Breast epithelium (tissue), 4 donors: ENCODE data around the gene ST6GALNAC3. TPM values are rescaled to one million over a fixed set of nuclear protein-coding genes. Genes with fewer than 3 reads are reported as not detected.

Experiments
- DNase-seq, 2 donors: peaks; one replicate each; pipeline ENCODE4 v3.0.0-alpha.2; 2019; ENCODE audit warnings: low spot score in 2 of 2
- H3K27ac ChIP-seq, 2 donors: fragments of 200-600 bp; sonication (generic) in 1 of 2; one replicate each; pipeline ENCODE4 v1.5.1; 2016 to 2019; ENCODE audit warnings: mild to moderate bottlenecking in 1 of 2
- H3K27me3 ChIP-seq, 2 donors: fragments of 200-600 bp; sonication (generic) in 1 of 2; one replicate each; pipeline versions ENCODE4 v1.5.1 to v1.6.0; 2017 to 2019; ENCODE audit warnings: control low read depth in 1 of 2, mild to moderate bottlenecking in 1 of 2
- H3K36me3 ChIP-seq: fragments of 200-600 bp; one replicate; pipeline ENCODE4 v1.5.1; 2019
- H3K4me1 ChIP-seq, 2 donors: fragments of 200-600 bp; sonication (generic); one replicate each; pipeline ENCODE4 v1.5.1; 2016 to 2019; ENCODE audit warnings: control low read depth in 1 of 2
- H3K4me3 ChIP-seq, 3 donors: fragments of 200-600 bp; sonication (generic); 1 replicate in 2 of 3; 2 replicates in 1 of 3; pipeline ENCODE4 v1.5.1; 2016 to 2019; ENCODE audit warnings: mild to moderate bottlenecking in 3 of 3, moderate library complexity in 2 of 3
- H3K9me3 ChIP-seq, 2 donors: fragments of 200-600 bp; sonication (generic) in 1 of 2; one replicate each; pipeline ENCODE4 v1.5.1; 2016 to 2019; ENCODE audit warnings: control low read depth in 1 of 2
- CTCF ChIP-seq, 3 donors: fragments of 450-650 bp; IDR thresholded peaks; one replicate each; pipeline ENCODE4 v1.5.1; 2016 to 2017; ENCODE audit warnings: antibody characterized with exemption in 3 of 3, mild to moderate bottlenecking in 3 of 3, moderate library complexity in 3 of 3
- POLR2A ChIP-seq: fragments of 450-650 bp; IDR thresholded peaks from one replicate; pipeline ENCODE4 v1.6.1; 2016; ENCODE audit warnings: antibody characterized with exemption, mild to moderate bottlenecking, moderate library complexity
- POLR2AphosphoS5 ChIP-seq, 3 donors: sonication (generic); formaldehyde crosslinking; IDR thresholded peaks; one replicate each; pipeline ENCODE4 v1.6.1; 2017; ENCODE audit warnings: antibody characterized with exemption in 3 of 3
- intact Hi-C: fragments of 100-400 bp; cut with DNase I; formaldehyde crosslinking; loops from one replicate; pipeline ENCODE4 v1.15.1; 2023; ENCODE audit warnings: low total_unique reads
- total RNA-seq, 3 donors: library from RNA; depleted of rRNA; stranded (reverse); fragments of >200 nt; gene quantifications; one replicate each; pipeline ENCODE4 v1.1.0, GENCODE V29; 2016

Gene ST6GALNAC3
- total RNA-seq, 3 donors from 2014 or later = 4.1 to 14.4 (median 8.5) TPM

GRCh38 chr1:76577525-76578185 lies 503.1 kb downstream of the ST6GALNAC3 start:
- Histone ChIP-seq H3K4me1 (no peaks in the 10 kb centered on the region), H3K4me3 (no peak overlapping the region), H3K27me3 (no peaks in the 10 kb centered on the region), H3K27ac (no peak overlapping the region), H3K36me3 (no peaks in the 10 kb centered on the region), H3K9me3 (no peaks in the 10 kb centered on the region)
- intact Hi-C loops = no loop called here
- TF ChIP-seq POLR2AphosphoS5 (IDR thresholded peaks at IDR 0.05) = no peak
- no peak for TF ChIP-seq CTCF (IDR thresholded peaks at IDR 0.05)
- TF ChIP-seq POLR2A = no peak
- no peak for DNase-seq

GRCh38 chr1:76580206-76580605 lies 505.7 kb downstream of the ST6GALNAC3 start:
- Histone ChIP-seq H3K27me3 (no peaks in the 10 kb centered on the region), H3K4me1 (no peaks in the 10 kb centered on the region), H3K9me3 (no peaks in the 10 kb centered on the region), H3K27ac (no peak overlapping the region), H3K36me3 (no peaks in the 10 kb centered on the region), H3K4me3 (no peak overlapping the region)
- no peak for DNase-seq
- TF ChIP-seq POLR2A = no peak
- TF ChIP-seq POLR2AphosphoS5 (IDR thresholded peaks at IDR 0.05) = no peak
- TF ChIP-seq CTCF (IDR thresholded peaks at IDR 0.05) = no peak
- intact Hi-C loops = no loop called here

- no peaks in the 10 kb centered on the region for H3K4me1 ChIP-seq
- no peaks in the 10 kb centered on the region for H3K36me3 ChIP-seq
- no peak for TF ChIP-seq POLR2A
- no peak for TF ChIP-seq POLR2AphosphoS5 (IDR thresholded peaks at IDR 0.05)
- TF ChIP-seq CTCF (IDR thresholded peaks at IDR 0.05) = no peak
- H3K9me3 ChIP-seq = no peaks in the 10 kb centered on the region
- H3K27ac ChIP-seq = no peak overlapping the region
- no peaks in the 10 kb centered on the region for H3K27me3 ChIP-seq
- intact Hi-C loops = no loop called here
- no peak overlapping the region for H3K4me3 ChIP-seq
- DNase-seq = no peak
These were observed 507.2 kb downstream of the ST6GALNAC3 start for GRCh38 chr1:76581712-76582111.

GRCh38 chr1:76583235-76583868 lies 508.8 kb downstream of the ST6GALNAC3 start:
- H3K27ac ChIP-seq = no peak overlapping the region
- intact Hi-C loops = no loop called here
- H3K4me3 ChIP-seq = no peak overlapping the region
- no peaks in the 10 kb centered on the region for H3K36me3 ChIP-seq
- no peaks in the 10 kb centered on the region for H3K9me3 ChIP-seq
- no peak for DNase-seq
- H3K27me3 ChIP-seq = no peaks in the 10 kb centered on the region
- no peaks in the 10 kb centered on the region for H3K4me1 ChIP-seq
- TF ChIP-seq CTCF (IDR thresholded peaks at IDR 0.05) = no peak
- no peak for TF ChIP-seq POLR2AphosphoS5 (IDR thresholded peaks at IDR 0.05)
- no peak for TF ChIP-seq POLR2A

GRCh38 chr1:76583875-76584477 lies 509.4 kb downstream of the ST6GALNAC3 start:
- Histone ChIP-seq H3K4me1 (no peaks in the 10 kb centered on the region), H3K27ac (no peak overlapping the region), H3K9me3 (no peaks in the 10 kb centered on the region), H3K4me3 (no peak overlapping the region), H3K27me3 (no peaks in the 10 kb centered on the region), H3K36me3 (no peaks in the 10 kb centered on the region)
- DNase-seq = no peak
- TF ChIP-seq CTCF (IDR thresholded peaks at IDR 0.05) = no peak
- TF ChIP-seq POLR2AphosphoS5 (IDR thresholded peaks at IDR 0.05) = no peak
- TF ChIP-seq POLR2A = no peak
- intact Hi-C loops = no loop called here
